ENCODE results near the gene NAV2. TPM values are rescaled to one million over a fixed set of nuclear protein-coding genes. Genes with fewer than 3 reads are reported as not detected.
"Not testable (repeated sequence)": the region's sequence is repeated elsewhere in the genome, so short reads cannot be mapped to it uniquely, and the experiment has no call there.

Gene NAV2
- polyA plus RNA-seq, 1 donor: 89.1 TPM

GRCh38 chr11:19869466-19869865 lies 156.8 kb downstream of the NAV2 start:
- DNase-seq: no peak

- no peak for DNase-seq
Measured at GRCh38 chr11:19869946-19870589, 157.4 kb downstream of the NAV2 start.

GRCh38 chr11:19871531-19871930 lies 158.9 kb downstream of the NAV2 start:
- no peak for DNase-seq

GRCh38 chr11:19872512-19873145 lies 160.0 kb downstream of the NAV2 start:
- no peak for DNase-seq

GRCh38 chr11:19873730-19874129 lies 161.1 kb downstream of the NAV2 start:
- DNase-seq: no peak

- no peak for DNase-seq
Measured at GRCh38 chr11:19874266-19874665, 161.6 kb downstream of the NAV2 start.

- DNase-seq: no peak
Measured at GRCh38 chr11:19876750-19877149, 164.1 kb downstream of the NAV2 start.

GRCh38 chr11:19878520-19878919 lies 165.9 kb downstream of the NAV2 start:
- no peak for DNase-seq

GRCh38 chr11:19879307-19880087 lies 166.9 kb downstream of the NAV2 start:
- DNase-seq: no peak

- no peak for DNase-seq
Measured at GRCh38 chr11:19880088-19880345, 167.4 kb downstream of the NAV2 start.

GRCh38 chr11:19881177-19881576 lies 168.5 kb downstream of the NAV2 start:
- no peak for DNase-seq

- DNase-seq: no peak
Measured at GRCh38 chr11:19882356-19882755, 169.7 kb downstream of the NAV2 start.

GRCh38 chr11:19886498-19886897 lies 173.9 kb downstream of the NAV2 start:
- DNase-seq: no peak

GRCh38 chr11:19887842-19888241 lies 175.2 kb downstream of the NAV2 start:
- DNase-seq: no peak

GRCh38 chr11:19889531-19889930 lies 176.9 kb downstream of the NAV2 start:
- DNase-seq: no peak

GRCh38 chr11:19890308-19890707 lies 177.7 kb downstream of the NAV2 start:
- no peak for DNase-seq

- no peak for DNase-seq
Measured at GRCh38 chr11:19891022-19891421, 178.4 kb downstream of the NAV2 start.

GRCh38 chr11:19892387-19892786 lies 179.8 kb downstream of the NAV2 start:
- no peak for DNase-seq

GRCh38 chr11:19892876-19893275 lies 180.2 kb downstream of the NAV2 start:
- no peak for DNase-seq

GRCh38 chr11:19894404-19894803 lies 181.8 kb downstream of the NAV2 start:
- no peak for DNase-seq

GRCh38 chr11:19895037-19895436 lies 182.4 kb downstream of the NAV2 start:
- not testable (repeated sequence) for DNase-seq

GRCh38 chr11:19895776-19896175 lies 183.1 kb downstream of the NAV2 start:
- DNase-seq: no peak

- peak; percentile 70 for DNase-seq
Measured at GRCh38 chr11:19903620-19904069, 191.0 kb downstream of the NAV2 start.

GRCh38 chr11:19905280-19905853 lies 192.7 kb downstream of the NAV2 start:
- DNase-seq: no peak
